HG02884 (cell line): ENCODE measurements around the gene RHPN2.
"Not testable (repeated sequence)": the region's sequence is repeated elsewhere in the genome, so short reads cannot be mapped to it uniquely, and the experiment has no call there.

Source experiments
- ATAC-seq: cut with Tn5 transposase; IDR thresholded peaks from one replicate; pipeline ENCODE4 v1.9.1; 2021; ENCODE audit warnings: mild to moderate bottlenecking, moderate library complexity; ENCODE audit not compliant: unreplicated experiment

The RHPN2 gene

GRCh38 chr19:33066543-33066942 is 1.9 kb upstream of the RHPN2 start:
- ATAC-seq, result no peak

GRCh38 chr19:33064458-33064791 is 263 bp downstream of the RHPN2 start:
- ATAC-seq, result no peak

GRCh38 chr19:33063753-33064457 is 783 bp downstream of the RHPN2 start:
- ATAC-seq, result no peak

DNA sequence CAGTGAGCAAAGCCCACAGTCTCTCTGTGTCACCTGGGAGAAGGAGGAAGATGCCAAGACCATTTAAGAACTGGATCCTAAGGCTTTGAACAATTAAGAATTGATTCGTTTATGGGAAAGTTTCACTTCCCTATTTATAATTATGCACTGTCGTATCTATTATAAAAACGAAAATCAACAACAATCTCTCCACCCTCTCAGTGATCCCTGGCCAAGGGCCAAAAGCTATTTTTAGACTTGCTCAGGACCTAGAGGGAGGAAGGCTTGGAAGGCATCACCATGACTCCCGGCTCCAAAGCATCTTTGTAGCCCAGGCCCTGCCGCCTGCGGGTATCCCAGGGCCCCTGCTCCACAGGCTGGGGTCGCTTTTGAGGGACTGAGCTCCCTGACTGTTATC is 1.3 kb downstream of the RHPN2 start:
- no peak for ATAC-seq

DNA sequence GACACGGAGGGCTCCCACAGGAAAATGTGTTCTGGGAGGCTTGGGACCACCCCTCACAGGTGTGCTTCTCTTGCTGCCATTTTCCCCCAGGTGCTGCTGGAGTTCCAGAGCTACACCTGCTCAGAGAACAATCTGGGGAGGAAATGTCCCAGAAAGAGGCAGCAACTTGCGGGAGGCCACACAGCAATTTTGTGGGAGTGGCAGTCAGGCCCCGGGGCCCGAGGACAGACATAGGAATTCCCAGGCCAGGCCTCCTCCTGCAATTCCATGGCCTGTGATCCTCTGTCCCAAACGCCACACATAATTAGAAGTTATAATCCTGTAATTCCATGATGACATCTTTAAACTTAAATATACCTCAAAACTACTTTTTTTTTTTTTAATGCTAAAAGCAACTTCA is 1.8 kb downstream of the RHPN2 start:
- no peak for ATAC-seq

- no peak for ATAC-seq
Observed at GRCh38 chr19:33060586-33060985, 4.1 kb downstream of the RHPN2 start.

DNA sequence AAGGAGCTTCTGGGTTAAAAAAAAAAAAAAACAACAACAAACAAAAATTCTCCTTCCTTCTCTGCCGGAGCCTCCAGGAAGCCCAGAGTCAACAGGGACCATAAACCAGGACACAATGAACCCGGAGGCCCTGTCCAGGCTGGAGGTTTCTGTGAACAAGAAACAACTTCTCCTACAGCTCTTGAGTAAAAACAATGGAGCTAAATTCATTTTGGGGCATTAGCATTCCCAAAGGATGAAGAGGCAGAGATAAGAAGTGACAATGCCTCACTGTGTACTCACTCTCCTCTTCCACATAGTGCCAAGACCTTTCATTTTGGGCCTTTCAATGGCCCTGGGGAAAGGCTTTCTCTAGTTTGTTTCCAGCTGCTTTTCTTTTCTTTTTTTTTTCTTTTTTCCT is 9.0 kb downstream of the RHPN2 start:
- no peak for ATAC-seq

GRCh38 chr19:33054623-33055022 is 10.1 kb downstream of the RHPN2 start:
- ATAC-seq, result no peak

- ATAC-seq, result no peak
Observed at GRCh38 chr19:33052352-33052972, 12.2 kb downstream of the RHPN2 start.

DNA sequence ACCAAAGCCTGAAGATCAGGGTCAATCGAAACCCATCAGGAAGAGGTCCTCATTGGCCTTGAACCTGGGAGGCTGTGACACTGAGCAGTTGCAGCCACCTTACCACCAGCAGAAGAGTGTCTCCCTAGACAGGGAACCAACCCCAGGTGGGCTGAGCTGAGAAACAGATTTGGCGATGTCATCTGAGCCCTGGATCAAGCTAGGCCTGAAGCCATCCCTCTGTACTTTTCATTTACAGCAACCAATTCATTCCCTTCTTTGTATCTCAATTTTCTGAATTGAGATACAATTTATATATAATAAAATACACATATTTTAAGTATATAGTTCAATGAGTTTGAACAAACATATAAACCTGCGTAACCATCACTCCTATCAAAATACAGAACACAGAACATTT is 14.6 kb downstream of the RHPN2 start:
- no peak for ATAC-seq

- ATAC-seq, result no peak
Observed at GRCh38 chr19:33048806-33049676, 15.6 kb downstream of the RHPN2 start.

GRCh38 chr19:33047422-33047821 is 17.3 kb downstream of the RHPN2 start:
- no peak for ATAC-seq

GRCh38 chr19:33041828-33042160 is 22.9 kb downstream of the RHPN2 start:
- not testable (repeated sequence) for ATAC-seq

DNA sequence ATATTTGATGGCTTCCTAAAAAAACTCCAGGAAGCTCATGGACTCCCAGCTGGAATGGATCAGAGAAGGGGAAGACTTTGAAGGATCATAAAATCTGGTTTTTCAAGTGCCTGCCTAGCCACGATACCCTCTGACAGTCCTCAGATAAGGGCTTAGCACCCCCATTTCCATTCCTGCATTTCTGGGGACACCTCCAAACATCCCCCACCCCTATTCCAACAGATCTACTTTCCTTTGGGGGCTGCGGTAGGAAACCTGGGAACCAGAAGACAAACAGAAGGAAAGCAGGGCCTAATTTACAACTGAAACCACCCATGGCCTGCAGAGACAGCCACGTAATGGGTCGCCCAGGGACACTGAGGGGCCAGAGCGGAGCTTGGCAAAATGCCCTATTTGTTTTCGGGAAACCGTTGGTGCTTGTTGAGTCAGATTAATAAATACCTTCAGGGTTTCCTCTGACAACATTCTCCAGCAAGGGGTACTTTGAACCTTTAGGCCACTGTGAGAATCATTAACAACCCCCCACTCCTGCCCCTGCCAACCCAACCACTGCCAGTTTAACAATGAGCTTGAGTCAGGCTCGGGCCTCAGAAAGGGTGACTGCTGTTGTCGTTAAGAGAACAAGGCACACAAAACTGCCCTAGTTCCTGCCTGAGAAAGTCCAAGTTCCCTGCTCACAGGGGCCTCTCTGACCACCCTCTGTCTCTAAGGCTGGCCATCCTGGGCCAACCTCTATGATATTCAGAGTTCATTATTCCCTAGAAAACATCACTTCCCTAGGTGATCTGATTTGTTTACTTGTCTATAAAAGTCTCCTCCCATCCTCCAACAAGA is 23.5 kb downstream of the RHPN2 start:
- no peak for ATAC-seq

- no peak for ATAC-seq
Observed at GRCh38 chr19:33039815-33040214, 24.9 kb downstream of the RHPN2 start.

DNA sequence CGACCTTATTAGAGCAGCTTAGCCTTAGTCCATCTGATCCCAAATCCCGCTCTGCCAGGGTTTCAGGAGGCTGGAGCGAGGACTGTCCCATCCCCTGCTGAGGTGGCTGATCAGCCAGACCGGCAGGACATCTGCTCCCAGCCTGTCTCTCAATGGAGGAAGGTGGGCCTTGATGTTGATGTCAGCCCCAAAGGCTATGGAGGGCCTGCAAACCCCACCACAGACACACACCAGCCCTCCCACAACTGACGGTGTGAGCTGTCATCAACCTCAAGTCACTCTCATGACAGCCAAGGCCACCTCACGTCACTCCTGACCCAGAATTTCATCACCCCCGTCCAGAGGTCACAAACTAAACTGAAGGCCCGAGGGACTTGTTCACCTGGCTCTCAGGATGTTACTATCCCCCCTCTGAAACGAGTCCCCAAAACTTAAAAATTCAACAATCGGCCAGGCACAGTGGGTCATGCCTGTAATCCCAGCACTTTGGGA is 25.5 kb downstream of the RHPN2 start:
- ATAC-seq, result no peak

- not testable (repeated sequence) for ATAC-seq
Observed at GRCh38 chr19:33037168-33038025, 27.3 kb downstream of the RHPN2 start.

- not testable (repeated sequence) for ATAC-seq
Observed at GRCh38 chr19:33036370-33037167, 28.1 kb downstream of the RHPN2 start.

DNA sequence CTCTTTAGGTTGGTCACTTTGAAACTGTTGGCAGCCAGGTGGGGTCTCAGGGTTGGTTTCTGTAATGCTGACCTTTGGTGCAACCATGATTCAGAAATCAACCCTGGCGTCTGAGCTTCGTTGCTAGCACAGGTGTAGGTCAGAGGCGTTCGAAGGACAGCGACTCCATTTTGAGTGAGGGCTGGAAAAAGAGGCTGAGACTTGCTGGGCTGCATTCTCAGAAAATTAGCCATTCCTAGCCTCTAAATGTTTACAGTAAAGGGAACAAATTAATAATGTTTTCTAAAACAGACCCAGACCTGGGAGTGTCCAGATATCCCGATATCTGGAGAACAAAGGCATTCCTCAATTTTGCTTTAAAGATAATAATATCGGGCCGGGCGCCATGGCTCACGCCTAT is 29.2 kb downstream of the RHPN2 start:
- ATAC-seq, result no peak
